ENCODE data around the gene FSCN2.
"Not testable (repeated sequence)": the region's sequence is repeated elsewhere in the genome, so short reads cannot be mapped to it uniquely, and the experiment has no call there.

FSCN2 gene

DNA sequence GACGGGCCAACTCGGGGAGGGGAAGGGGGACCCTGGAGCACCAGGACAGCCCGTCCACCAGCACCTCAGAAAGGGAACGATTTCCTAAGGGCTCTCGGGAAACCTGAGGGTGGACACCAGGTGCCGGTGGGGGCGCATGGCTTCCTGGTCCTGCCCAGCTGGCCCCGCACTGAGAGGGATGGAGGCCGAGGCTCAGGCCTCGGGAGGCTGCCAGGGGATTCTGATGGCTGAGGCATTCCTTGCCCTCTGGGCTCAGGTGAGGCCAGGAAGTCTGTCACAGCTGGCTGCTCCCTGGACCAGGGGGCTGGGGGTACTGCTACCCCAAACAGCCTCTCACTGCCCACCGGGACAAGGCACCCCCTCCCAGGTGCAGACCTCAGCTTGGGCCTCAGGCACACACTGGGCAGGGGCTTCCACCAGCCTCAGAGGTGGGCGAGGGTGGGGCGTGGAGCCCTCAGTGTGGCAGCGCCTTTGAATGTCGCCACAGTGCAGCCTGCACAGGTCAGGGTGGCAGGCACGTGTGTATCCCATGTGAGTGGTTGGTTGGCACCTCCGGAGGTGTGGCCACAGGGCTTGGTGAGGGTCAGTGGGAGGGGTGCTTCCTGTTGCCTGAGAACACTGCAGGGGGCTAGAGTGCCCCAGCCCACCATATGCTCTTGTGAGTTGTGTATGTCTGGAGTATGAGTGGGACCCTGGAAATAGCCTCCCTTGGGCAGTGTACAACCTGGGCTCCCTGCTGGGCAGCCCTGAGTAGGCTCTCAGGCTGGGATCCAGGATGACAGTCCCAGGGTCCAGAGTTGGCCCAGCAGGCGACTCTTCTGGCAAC lies 3.9 kb upstream of the FSCN2 start:
- no peak for DNase-seq
- H3K36me3 Mint-ChIP-seq (ENCODE audit: low read depth), result no peaks in the 10 kb centered on the region
- no peaks in the 10 kb centered on the region for H3K27me3 Mint-ChIP-seq
- H3K4me3 Mint-ChIP-seq, result no peak overlapping the region
- H3K4me1 Mint-ChIP-seq (ENCODE audit: low read depth), result peaks cover 7% of the 10 kb centered on the region
- no peaks in the 10 kb centered on the region for H3K9me3 Mint-ChIP-seq
- no peak overlapping the region for H3K27ac Mint-ChIP-seq

DNA sequence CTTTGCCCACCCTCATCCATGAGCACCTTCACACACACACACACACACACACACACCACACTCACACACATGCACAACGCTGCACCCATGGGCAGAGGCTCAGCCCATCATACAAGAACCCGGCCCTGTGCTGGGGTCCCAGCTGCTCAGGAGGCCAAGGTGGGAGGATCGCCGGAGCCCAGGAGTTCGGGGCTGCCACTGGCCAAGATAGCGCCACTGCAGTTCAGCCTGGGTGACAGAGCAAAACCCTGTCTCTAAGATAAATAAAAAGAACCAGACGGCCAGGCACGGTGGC lies 3.4 kb upstream of the FSCN2 start:
- no peak for DNase-seq
- peaks cover 5% of the 10 kb centered on the region for H3K4me1 Mint-ChIP-seq (ENCODE audit: low read depth)
- no peak overlapping the region for H3K27ac Mint-ChIP-seq
- H3K4me3 Mint-ChIP-seq, result no peak overlapping the region
- no peaks in the 10 kb centered on the region for H3K27me3 Mint-ChIP-seq
- no peaks in the 10 kb centered on the region for H3K36me3 Mint-ChIP-seq (ENCODE audit: low read depth)
- H3K9me3 Mint-ChIP-seq, result no peaks in the 10 kb centered on the region

DNA sequence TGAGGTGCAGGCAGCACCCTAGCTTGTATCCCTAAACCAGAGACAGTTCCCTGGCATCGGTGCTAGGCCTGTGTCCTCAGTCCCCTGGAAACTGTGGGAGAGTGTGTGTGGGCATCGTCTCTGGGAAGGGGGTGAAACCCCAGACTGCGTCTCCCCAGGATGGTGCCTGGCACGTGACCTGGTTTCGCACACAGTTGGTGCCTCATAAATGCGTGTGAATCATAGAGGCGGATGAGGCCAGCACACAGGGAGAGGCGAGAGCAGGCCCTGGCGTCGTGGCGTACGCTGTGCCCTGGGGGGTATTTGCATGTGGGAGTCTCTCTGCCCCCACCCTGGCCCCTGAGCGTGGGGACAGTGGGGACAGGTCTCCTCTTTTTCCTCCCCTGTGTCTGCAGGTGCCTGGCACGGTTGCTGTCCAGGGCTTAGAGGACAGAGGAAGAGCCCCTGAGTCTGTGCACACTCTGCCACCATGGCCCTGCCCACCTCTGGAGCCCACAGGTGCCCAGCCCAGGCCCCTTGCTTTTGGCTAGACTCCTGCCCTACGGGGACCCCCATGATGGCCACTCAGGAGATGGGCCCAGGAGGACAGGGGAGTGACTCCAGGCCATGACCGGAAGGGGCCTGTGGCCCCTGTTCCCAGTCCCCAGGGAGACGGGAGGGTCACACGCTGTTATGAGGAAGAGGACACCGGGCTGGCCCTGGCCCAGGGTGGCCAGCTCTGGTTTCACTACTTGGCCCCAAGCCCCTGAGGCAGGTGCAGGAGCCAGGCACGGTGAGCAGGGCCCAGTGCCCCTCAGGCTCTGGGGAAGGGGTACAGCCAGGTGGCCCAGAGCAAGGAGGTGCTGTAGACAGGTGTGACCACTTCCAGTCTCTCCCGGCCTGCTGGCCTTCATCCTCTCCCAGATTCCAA lies 1.3 kb upstream of the FSCN2 start:
- no peak for DNase-seq
- Mint-ChIP-seq H3K27me3 (no peaks in the 10 kb centered on the region), H3K27ac (no peak overlapping the region), H3K9me3 (no peaks in the 10 kb centered on the region), H3K36me3 (ENCODE audit: low read depth) (no peaks in the 10 kb centered on the region), H3K4me1 (ENCODE audit: low read depth) (no peaks in the 10 kb centered on the region), H3K4me3 (no peak overlapping the region)

DNA sequence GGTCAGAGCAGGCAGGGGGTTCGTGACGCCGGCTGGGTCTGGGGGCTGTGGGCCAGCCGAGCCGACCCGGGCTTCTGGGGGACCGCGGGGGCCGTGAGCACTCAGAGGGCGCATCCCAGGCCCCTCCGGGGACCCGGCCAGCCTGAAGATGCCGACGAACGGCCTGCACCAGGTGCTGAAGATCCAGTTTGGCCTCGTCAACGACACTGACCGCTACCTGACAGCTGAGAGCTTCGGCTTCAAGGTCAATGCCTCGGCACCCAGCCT lies 140 bp downstream of the FSCN2 start:
- Mint-ChIP-seq H3K4me3 (no peak overlapping the region), H3K27me3 (no peaks in the 10 kb centered on the region), H3K36me3 (ENCODE audit: low read depth) (no peaks in the 10 kb centered on the region), H3K9me3 (no peaks in the 10 kb centered on the region), H3K4me1 (ENCODE audit: low read depth) (no peaks in the 10 kb centered on the region), H3K27ac (no peak overlapping the region)
- no peak for DNase-seq

DNA sequence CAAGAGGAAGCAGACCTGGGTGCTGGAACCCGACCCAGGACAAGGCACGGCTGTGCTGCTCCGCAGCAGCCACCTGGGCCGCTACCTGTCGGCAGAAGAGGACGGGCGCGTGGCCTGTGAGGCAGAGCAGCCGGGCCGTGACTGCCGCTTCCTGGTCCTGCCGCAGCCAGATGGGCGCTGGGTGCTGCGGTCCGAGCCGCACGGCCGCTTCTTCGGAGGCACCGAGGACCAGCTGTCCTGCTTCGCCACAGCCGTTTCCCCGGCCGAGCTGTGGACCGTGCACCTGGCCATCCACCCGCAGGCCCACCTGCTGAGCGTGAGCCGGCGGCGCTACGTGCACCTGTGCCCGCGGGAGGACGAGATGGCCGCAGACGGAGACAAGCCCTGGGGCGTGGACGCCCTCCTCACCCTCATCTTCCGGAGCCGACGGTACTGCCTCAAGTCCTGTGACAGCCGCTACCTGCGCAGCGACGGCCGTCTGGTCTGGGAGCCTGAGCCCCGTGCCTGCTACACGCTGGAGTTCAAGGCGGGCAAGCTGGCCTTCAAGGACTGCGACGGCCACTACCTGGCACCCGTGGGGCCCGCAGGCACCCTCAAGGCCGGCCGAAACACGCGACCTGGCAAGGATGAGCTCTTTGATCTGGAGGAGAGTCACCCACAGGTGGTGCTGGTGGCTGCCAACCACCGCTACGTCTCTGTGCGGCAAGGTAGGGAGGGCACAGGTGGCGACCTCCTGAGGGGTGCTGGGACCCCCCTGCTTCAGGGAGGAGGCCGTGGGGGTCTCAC lies 667 bp downstream of the FSCN2 start:
- H3K9me3 Mint-ChIP-seq, result no peaks in the 10 kb centered on the region
- H3K36me3 Mint-ChIP-seq (ENCODE audit: low read depth), result no peaks in the 10 kb centered on the region
- no peak overlapping the region for H3K4me3 Mint-ChIP-seq
- H3K4me1 Mint-ChIP-seq (ENCODE audit: low read depth), result no peaks in the 10 kb centered on the region
- no peak for DNase-seq
- no peak overlapping the region for H3K27ac Mint-ChIP-seq
- H3K27me3 Mint-ChIP-seq, result no peaks in the 10 kb centered on the region

DNA sequence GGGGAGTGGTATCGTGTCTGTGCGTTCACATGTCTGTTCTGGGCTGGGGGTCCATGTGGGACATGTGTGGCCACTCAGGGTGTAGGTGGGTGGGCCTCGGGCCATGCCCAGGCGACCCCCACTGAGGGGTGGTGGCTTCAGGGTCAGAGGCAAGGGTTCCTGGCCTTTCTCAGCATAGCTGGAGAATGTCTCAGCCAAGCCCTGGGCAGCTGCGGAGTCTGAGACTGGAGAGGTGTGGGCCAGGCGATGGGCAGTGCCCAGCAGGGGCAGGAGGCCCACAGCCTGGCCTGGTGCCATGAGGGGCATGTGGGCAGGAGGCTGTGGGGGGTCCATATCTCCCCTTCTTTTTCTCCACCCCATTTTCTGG lies 1.2 kb downstream of the FSCN2 start:
- H3K4me3 Mint-ChIP-seq, result no peak overlapping the region
- no peak for DNase-seq
- H3K36me3 Mint-ChIP-seq (ENCODE audit: low read depth), result no peaks in the 10 kb centered on the region
- H3K4me1 Mint-ChIP-seq (ENCODE audit: low read depth), result no peaks in the 10 kb centered on the region
- no peak overlapping the region for H3K27ac Mint-ChIP-seq
- no peaks in the 10 kb centered on the region for H3K9me3 Mint-ChIP-seq
- peaks cover 3% of the 10 kb centered on the region for H3K27me3 Mint-ChIP-seq

DNA sequence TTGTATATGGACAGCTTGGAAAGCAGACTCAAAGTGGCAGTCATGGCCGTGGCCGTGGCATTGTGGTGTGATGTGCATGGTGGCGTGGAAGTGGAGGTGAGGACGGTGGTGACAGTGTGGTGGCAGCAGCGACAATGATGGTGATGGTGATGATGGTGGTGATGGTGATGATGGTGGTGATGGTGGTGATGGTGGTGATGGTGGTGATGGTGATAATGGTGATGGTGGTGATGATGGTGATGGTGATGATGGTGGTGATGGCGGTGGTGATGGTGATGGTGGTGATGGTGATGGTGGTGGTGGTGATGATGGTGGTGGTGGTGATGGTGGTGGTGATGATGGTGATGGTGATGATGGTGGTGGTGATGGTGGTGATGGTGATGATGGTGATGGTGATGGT lies 2.8 kb downstream of the FSCN2 start:
- not testable (repeated sequence) for H3K36me3 Mint-ChIP-seq (ENCODE audit: low read depth); H3K9me3 Mint-ChIP-seq; H3K4me3 Mint-ChIP-seq; DNase-seq; H3K4me1 Mint-ChIP-seq (ENCODE audit: low read depth); H3K27ac Mint-ChIP-seq
- peaks cover 12% of the 10 kb centered on the region for H3K27me3 Mint-ChIP-seq

DNA sequence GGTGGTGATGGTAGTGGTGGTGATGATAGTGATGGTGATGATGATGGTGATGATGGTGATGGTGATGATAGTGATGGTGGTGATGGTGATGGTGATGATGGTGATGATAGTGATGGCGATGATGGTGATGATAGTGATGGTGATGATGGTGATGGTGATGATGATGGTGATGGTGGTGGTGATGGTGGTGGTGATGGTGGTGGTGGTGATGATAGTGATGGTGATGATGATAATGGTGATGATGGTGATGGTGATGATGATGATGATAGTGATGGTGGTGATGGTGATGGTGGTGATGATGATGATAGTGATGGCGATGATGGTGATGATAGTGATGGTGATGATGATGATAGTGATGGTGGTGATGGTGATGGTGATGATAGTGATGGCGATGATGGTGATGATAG lies 3.8 kb downstream of the FSCN2 start:
- H3K4me1 Mint-ChIP-seq (ENCODE audit: low read depth); DNase-seq; H3K9me3 Mint-ChIP-seq; H3K27ac Mint-ChIP-seq; H3K36me3 Mint-ChIP-seq (ENCODE audit: low read depth); H3K4me3 Mint-ChIP-seq: not testable (repeated sequence)
- H3K27me3 Mint-ChIP-seq, result peaks cover 18% of the 10 kb centered on the region

DNA sequence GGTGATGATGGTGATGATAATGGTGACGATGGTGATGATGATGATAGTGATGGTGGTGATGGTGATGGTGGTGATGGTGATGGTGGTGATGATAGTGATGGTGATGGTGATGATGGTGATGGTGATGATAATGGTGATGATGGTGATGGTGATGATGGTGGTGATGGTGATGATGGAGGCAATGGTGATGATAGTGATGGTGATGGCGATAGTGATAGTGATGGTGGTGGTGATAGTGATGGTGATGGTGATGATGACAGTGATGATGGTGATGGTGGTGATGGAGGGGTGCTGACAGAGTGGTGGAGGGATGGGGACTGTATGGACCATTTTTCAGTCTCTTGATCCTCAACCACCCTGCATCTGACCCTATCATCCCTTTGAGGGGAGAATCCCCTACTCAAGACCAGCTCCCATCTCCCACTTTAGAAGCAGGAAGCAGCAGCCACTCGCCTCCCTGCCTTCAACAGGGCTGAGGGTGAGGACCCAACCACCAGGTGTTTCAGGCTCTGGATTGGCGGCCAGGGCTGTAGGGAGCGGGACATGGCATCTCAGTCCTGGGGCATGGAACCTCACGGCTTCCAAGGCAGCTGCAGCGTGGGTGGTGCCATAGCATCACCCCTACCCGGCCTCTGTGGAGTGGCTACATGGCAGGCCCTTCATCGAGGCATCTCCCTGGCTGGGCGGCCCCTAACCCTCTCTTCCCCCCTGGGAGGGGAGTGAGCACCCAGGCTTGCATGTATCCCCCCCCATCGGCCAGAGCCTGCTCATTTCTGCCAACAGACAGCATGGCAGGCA lies 4.5 kb downstream of the FSCN2 start:
- Mint-ChIP-seq H3K4me1 (ENCODE audit: low read depth) (no peaks in the 10 kb centered on the region), H3K4me3 (no peak overlapping the region), H3K27me3 (peaks cover 21% of the 10 kb centered on the region), H3K36me3 (ENCODE audit: low read depth) (peaks cover 2% of the 10 kb centered on the region), H3K9me3 (no peaks in the 10 kb centered on the region), H3K27ac (peak overlapping the region; percentile 26)
- no peak for DNase-seq

DNA sequence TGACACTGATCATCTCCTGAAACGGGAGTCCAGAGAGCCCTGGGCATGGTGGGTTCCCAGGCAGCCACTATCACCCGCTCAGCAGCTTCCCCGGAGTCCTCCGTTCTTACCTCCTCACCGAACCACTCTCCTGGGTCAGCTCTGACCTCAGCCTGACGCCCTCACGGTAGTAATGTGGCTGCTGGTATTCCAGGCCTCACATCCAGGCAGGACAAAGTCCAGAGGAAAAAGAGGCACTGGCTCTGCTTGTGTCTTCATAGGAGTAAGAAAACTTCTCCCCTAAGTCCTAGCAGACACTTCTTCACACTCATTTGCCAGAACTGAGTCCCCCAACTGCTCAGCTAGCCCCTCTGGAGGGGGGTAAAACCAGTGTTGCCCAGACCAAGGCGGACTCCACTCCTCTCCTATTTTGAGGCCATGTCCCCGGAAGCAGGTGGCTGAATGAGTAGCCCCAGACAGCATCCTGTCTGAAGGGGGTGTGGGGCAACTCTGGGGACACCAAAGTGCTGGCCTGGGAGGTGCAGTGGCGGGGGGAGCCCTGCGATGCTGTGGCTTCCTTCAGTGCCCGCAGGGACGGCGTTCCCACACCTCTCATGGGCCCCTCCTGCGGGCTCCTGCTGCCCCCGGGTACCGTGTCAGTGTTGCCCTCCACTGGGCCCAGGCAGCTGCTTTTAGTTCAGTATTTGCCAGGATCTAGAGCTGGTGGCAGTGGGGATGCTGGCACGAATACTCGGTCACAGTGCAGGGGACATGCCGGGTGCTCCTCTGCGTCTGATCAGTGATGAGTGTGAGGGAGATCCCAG lies 5.4 kb downstream of the FSCN2 start:
- Mint-ChIP-seq H3K4me1 (ENCODE audit: low read depth) (peaks cover 2% of the 10 kb centered on the region), H3K4me3 (no peak overlapping the region), H3K36me3 (ENCODE audit: low read depth) (peaks cover 9% of the 10 kb centered on the region), H3K9me3 (no peaks in the 10 kb centered on the region), H3K27me3 (peaks cover 26% of the 10 kb centered on the region), H3K27ac (peak overlapping the region; percentile 26)
- DNase-seq, result no peak

DNA sequence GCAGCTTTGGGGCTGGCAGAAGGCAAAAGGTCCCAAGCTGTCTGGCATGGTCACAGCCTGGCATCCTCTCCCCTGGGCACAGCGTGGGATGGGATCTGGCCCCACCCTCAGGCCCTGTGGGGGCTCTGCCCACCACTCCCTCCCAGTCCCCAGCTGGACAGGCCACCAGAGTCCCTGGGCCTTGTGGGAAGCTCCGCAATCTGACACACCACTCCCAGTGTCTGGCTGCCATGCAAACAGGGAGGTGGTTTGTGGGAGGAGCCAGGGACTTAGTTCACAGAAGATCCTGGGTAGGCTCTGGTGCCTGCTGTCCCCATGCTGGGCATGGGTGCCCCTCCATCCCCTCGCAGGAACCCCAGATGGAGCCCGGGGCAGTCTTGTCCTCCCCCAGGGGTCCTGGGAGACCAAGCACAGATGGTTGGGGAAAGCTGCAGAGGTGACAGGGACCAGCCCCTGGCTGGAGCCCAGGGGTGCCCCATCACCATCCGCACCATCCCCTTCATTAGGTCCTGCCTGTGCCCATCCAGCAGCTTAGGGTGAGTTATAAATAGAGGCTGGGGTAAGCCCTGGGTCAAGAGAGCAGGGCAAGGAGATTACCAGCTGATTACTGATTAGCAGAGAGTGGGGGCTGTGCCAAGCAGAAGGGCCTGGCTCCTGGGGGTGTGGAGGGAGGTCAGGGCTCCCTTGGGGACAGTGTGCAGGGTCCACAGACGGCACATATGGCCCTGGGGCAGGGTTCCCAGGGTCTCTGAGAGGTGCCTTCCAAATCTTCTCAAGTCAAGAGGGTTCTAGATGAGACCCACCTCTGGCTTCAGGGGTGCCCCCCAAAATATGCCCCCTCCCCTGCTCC lies 6.2 kb downstream of the FSCN2 start:
- Mint-ChIP-seq H3K4me1 (ENCODE audit: low read depth) (peaks cover 2% of the 10 kb centered on the region), H3K9me3 (no peaks in the 10 kb centered on the region), H3K36me3 (ENCODE audit: low read depth) (peaks cover 13% of the 10 kb centered on the region), H3K4me3 (no peak overlapping the region), H3K27ac (peak overlapping the region; percentile 26), H3K27me3 (peaks cover 26% of the 10 kb centered on the region)
- DNase-seq, result no peak

DNA sequence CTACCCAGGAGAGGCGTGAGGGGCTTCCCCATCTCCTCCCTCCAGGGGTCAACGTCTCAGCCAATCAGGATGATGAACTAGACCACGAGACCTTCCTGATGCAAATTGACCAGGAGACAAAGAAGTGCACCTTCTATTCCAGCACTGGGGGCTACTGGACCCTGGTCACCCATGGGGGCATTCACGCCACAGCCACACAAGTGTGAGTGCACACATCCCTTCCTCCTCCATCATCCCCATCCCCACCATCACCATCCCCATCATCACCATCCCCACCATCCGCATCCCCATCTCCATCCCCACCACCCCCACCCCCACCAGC lies 6.8 kb downstream of the FSCN2 start:
- no peak for DNase-seq
- Mint-ChIP-seq H3K36me3 (ENCODE audit: low read depth) (peaks cover 16% of the 10 kb centered on the region), H3K9me3 (no peaks in the 10 kb centered on the region), H3K4me1 (ENCODE audit: low read depth) (peaks cover 2% of the 10 kb centered on the region), H3K27me3 (peaks cover 26% of the 10 kb centered on the region), H3K4me3 (no peak overlapping the region), H3K27ac (no peak overlapping the region)
